NK-92 (cell line): Measurements from ENCODE around the gene FRMD6.
"Not testable (repeated sequence)": the region's sequence is repeated elsewhere in the genome, so short reads cannot be mapped to it uniquely, and the experiment has no call there.

Source experiments
- DNase-seq: peaks from one replicate; lab custom pipeline; 2025; ENCODE audit not compliant: unreplicated experiment; lab: John Stamatoyannopoulos, UW

FRMD6 gene

DNA sequence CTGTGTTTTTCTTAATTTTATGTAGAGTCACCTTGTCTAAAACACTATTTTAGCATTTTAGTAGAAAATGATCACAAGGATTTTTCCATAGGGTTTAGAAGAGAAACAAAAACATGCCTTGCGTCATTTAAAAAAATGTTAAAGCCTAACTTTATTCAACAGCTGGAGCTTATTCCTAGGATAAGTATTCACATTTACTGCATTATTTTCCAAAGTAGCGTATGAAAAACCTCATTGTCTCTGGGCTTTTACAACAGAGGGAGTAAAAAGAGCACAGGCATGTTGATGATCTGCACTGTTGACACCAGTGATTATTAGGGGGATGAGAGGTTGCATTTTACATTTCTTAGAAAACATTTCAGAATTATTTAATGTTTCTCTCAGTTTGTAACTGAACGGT is 66.1 kb downstream of the FRMD6 start:
- DNase-seq = no peak

DNA sequence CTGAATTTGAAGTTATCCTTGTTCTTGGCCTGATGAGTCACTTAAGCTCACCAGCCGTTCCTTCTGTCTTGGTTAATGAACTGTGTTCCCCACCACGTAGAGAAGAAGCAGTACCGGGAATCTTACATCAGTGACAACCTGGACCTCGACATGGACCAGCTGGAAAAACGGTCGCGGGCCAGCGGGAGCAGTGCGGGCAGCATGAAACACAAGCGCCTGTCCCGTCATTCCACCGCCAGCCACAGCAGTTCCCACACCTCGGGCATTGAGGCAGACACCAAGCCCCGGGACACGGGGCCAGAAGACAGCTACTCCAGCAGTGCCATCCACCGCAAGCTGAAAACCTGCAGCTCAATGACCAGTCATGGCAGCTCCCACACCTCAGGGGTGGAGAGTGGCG is 68.2 kb downstream of the FRMD6 start:
- no peak for DNase-seq

DNA sequence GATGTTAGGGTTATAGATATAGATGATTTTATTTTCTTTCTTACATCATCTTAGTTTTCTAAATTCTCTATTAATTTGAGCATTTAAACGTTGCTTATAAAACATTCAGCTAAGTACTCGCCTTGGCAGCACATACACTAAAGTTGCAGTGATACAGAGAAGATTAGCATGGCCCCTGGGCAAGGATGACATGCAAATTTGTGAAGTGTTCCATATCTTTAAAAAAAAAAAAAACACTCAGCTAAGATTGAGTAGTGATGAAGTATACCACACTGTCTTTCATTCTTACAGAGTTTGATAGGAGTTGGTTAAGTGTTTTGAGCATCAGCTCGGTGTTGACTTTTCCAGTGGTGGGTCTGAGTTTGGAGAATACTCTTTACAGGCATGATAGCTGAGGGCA is 72.3 kb downstream of the FRMD6 start:
- no peak for DNase-seq

DNA sequence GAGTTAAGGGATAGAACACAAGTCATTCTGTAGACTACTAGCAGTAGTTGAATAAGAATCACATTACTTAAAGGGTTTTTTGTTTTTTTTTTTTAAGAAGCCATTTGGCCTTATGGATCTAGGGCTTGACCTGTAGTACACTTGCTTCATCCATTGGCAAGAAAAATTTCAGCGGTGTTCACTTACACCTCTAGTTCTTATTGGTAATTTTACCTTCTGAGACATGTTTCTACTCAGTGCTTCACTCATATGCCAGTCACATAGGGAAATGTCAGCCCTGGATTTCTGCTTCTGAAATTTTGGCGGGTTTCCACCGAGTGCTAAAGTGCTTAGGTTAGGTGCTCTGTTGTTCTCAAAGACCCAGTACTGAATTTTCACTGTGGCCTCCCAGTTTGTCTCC is 72.9 kb downstream of the FRMD6 start:
- DNase-seq = no peak

DNA sequence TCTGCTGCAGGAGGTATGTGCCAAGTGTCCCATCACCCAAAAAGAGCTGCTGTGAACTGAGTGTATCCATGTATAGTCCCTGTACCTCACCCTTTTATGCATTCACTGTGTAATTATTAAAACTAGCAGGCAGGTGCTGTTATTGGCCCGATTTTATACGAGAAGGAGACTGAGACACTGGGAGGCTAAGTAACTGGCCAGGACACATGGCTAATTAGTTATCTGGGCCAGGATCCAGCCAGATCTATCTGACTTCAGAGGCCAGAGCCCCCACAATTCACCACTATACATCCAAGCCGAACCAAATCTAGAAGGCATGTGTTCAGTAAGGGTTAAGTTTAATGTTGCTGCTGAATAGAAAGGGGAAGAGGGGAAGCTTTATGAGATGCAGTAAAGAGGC is 73.4 kb downstream of the FRMD6 start:
- DNase-seq = no peak

DNA sequence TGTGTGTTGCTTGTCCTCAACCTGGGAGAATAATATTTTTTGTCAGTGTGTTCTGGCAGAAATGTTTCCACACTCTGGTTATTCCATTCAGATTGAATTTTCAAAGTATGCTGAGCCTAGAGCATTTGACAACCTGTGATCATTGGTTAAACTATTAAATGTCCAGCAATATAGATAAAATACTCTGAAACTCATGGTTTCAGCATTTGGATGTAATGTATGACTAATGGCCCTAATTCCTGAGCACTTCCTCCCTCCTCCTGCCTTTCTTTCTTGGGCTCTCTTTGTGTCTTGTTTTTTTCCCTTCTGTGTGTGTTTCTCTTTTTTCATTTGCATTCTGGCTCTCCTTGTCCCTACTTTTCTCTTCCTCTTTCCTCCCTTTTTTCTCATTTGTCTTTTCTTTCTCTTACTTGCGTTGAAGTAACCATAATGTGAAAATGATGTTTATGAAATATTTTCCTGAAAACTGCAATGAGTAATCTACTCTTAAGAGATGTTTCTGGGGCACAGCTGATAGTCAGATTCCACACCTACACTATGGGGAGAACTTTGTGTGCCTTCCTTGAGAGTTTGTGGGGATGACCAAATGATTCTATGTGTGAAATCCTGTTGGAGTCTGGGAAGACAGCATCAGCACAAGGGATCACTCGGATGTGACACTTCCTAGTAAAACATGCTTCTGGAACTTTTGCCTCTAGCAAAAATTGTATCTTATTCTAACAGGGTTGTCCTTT is 74.6 kb downstream of the FRMD6 start:
- DNase-seq = no peak

DNA sequence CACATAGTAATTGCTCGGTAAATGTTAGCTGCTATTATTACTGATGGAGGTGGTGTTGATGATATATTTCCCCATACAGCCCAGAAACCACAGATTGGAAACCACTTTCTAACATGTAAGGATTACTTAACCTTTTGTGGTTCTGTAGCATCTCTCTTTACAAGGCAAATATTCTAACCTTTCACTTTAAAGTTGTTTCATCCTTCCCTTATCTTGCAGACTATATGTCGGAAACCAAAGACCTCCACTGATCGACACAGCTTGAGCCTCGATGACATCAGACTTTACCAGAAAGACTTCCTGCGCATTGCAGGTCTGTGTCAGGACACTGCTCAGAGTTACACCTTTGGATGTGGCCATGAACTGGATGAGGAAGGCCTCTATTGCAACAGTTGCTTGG is 75.8 kb downstream of the FRMD6 start:
- no peak for DNase-seq

DNA sequence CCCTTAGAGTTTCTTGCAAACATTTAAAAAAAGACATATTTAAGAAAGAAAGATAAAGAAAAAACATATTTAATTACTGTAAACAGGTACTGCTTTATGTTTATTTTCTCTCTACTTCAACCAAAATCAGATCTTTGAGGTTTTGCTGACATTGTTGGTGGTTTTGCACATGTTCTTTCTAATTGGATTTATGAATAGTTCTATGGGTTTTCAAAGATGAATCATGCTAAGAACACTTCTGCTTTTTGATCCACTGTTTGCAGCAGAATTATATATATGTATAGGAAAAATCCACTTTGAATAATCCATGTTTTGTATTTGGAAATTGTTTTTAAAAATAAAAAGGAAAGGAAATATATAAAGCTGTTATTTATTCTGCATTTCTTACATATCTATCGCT is 78.4 kb downstream of the FRMD6 start:
- no peak for DNase-seq

DNA sequence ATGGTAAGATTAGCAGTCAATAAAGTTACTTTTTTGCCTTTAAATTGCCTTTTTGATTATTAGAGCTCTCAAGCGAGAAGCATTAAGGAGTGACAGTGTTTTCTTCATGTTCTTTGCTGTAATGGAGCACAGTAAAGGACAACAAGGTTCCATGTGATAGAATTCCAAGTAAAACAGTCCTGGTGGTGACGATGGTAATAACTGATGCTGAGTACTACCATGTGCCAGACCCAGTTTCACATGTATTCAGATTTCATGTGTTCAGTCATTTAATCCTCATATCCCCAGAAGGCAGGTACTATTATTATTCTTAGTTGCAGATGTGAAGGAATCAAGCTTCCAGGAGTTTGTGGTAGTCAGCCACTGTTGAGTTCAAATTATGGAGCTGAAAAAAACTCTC is 79.0 kb downstream of the FRMD6 start:
- no peak for DNase-seq

DNA sequence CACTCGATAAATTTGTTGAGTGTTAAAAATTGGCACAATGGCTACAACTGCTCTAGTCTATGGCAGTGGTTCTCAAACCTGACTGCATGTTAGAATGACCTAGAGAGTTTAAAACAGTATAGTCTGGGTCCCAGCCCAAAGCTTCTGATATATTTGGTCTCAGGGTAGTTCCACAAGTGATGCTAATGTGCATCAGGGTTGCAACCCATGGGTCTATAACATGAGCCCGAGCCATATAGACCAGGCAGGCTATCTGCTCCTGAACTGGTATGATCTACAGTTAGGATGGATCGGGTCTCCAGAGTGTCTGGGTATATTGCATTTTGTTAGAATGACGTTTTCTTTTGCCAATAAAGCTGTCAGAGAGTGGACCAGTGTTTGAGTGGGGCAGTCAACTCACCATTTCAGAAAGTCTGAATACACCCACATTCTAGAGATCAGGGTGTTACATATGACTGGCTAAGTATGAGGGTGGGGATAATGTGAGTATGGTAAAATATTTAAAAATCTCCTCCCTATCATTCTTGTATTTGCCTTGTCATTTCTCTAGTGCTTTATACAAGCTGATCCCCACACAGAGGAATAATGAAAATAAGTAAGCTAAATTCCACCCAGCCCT is 80.9 kb downstream of the FRMD6 start:
- DNase-seq = no peak

DNA sequence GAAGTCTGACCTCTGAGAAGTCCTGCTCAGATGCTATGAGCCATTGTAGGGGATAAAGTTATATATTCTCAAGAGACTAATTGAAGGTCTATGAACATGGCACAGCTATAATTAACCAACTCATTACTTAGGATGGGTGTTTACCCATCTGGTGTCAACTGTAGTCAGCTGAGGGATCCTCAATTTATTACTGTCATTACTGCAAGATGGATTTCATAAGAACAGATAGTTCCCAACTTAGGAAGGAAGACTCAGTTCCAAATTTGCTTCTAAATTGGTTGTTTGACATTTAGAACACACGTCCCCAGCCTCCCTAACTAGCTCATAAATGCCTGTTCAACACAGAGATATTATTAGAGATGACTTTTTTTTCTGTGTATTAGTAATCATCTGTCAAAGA is 81.4 kb downstream of the FRMD6 start:
- no peak for DNase-seq

DNA sequence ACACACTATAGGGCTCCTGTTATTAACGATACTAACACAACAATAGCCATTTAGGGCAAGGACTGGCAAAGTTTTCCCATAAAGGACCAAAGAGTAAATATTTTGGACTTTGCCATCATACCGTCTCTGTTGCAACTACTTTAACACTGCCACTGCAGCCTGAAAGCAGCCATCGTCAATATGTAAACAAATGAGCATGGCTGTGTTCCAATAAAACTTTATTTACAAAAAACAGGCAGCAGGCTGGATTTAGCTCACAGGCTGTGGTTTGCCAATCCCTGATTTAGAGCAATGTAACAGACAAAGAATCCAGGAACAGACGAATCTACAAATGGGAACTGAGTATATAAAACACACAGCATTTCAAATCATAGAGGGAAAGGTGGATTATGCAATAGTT is 84.1 kb downstream of the FRMD6 start:
- DNase-seq = no peak

DNA sequence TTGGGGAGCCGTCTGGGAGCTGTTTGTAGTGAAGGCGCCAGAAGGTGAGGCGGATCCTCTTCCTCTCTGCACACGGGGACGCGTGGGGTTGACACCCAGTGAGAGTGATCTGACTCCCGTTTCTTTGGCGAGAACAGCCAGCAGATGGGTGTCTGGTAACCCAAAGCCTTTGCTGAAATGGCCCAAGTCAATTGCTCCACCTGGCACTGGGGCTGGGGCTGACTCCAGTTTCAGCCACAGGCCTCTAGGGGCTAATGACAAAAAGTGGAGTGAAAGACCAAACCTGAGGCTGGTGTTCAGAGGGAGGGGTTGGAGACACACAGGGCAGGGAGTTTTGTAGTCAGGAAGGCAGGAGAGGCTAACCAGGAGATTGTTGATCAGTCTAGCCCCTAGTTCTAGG is 87.0 kb downstream of the FRMD6 start:
- no peak for DNase-seq

DNA sequence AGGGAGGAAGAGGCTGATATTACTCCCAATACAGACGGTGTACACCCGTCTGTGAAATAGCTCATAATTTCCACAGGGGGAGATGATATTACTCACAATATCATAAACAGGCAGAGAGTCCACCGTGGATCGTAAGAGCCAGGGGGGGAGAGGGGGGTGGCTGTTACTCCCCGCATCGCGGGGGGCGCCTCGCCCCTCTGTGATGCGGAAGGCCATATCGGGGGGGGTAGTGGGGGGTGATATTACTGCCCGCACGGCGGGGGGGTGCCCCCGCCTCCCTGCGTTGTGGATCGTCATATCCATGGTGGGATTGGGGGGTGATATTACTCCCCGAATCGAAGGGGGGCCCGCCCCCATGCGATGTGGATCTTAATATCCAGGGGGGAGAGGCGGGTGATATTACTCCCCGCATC is 91.9 kb downstream of the FRMD6 start:
- no peak for DNase-seq

DNA sequence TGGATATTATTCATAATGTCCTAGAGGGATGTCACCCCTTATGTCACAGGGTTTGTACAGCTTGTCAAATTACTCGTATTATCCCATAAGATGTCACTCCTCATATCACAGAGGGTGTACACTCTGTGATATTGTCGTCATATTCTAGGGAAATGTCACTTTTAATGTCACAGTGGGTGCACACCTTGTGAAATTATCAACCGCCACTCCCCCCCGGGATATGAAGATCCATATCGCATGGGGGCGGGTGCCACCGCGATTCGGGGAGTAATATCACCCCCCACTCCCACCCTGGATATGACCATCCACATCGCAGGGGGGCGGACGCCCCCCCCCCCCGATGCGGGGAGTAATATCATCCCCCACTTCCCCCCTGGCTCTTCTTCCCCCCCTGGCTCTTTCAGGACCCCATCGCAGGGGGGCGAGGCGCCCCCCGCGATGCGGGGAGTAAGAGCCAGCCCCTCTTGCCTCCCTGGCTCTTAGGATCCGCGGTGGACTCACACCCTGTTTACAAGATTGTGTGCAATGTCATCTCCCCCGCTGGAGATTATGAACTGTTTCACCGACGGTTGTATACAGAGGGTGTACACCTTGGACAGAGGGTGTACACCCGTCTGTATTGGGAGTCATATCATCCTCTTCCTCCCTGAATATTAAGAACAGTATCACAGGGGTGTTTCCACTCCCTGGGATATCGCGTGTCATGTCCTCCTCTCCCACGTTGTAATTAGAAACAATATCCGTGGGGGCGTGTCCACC is 92.8 kb downstream of the FRMD6 start:
- no peak for DNase-seq

DNA sequence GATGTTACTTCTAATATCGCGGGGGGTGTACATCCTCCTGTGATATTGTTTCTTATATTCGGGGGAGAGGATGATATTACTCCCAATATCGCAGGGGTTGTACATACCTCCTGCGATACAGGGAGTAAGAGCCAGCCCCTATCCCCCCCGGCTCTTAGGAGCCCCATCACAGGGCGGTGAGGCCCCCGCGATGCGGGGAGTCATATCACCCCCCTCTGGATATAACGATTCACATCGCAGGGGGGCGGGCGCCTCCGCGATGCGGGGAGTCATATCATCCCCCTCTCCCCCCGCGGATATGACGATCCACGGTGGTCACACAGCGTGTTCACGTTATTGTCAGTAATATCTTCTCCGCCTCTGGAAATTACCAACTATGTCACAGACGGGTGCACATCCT is 95.1 kb downstream of the FRMD6 start:
- not testable (repeated sequence) for DNase-seq

DNA sequence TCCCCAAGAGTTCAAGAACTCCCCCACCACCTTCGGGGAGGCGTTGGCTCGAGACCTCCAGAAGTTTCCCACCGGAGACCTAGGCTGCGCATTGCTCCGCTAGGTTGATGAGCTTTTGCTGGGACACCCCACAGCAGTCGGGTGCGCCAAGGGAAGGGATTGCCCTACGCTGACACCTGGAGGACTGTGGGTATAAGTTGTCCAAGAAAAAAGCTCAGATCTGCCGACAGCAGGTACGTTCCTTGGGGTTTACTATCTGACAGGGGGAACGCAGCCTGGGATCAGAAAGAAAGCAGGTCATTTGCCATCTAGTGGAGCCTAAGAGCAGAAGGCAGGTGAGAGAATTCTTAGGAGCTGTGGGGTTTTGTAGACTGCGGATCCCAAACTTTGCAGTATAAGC is 98.8 kb downstream of the FRMD6 start:
- no peak for DNase-seq

DNA sequence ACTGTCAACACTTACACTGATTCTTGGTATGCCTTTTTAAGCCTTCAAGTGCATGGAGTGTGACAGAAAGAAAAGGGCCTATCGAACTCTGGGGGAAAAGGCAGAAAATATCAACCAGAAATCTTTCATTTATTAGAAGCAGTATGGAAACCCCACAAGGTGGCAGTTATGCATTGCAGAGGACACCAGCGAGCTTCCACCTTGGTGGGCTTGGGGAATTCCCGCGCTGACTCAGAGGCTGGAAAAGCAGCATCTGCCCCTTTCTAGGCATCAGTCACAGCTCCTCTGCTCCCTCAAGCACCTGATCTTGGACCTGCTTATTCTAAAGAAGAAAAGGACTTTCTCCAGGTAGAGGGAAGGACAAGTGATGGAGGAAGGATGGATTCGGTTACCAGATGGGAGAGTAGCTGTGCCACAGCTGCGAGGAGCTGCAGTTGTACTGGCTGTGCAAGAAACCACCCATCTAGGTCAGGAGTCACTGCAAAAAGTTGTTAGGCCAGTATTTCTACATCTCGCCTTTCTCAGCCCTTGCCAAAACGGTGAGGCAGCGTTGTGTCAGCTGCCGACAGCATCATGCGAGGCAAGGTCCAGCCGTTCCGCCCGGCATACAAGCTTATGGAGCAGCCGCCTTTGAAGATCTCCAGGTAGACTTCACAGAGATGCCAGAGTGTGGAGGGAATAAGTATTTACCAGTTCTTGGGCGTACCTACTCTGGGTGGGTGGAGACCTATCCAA is 100.1 kb downstream of the FRMD6 start:
- not testable (repeated sequence) for DNase-seq

DNA sequence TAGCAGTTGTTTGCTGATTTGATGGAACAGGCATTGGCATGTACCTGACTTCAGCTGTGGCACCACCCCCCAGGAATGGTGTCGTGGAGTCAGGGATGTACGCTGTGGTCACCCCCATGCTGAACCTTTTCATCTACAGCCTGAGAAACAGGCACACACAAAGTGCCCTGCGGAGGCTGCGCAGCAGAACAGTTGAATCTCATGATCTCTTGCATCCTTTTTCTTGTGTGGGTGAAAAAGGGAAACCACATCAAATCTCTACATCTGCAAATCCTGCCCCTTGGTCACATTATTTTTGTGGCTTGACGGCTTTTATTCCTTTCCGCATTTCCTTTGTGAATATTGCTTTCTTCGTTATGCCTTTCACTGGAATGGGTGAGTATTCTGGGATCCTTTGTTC is 106.0 kb downstream of the FRMD6 start:
- DNase-seq = not testable (repeated sequence)

DNA sequence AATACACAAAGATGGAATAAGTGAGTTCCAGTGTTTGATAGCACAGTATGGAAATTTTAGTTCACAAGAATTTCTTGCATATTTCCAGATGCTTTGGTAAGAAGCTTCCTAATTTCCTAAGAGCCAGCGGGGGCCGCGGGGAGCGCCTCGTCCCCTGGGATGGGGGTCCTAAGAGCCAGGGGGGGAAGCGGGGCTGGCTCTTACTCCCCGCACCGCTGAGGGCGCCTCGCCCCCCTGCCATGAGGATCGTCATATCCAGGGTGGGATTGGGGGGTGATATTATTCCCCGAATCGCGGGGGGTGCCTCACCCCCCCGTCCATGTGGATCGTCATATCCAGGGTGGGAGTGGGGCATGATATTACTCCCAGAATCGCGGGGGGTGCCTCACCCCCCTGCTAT is 108.2 kb downstream of the FRMD6 start:
- no peak for DNase-seq

DNA sequence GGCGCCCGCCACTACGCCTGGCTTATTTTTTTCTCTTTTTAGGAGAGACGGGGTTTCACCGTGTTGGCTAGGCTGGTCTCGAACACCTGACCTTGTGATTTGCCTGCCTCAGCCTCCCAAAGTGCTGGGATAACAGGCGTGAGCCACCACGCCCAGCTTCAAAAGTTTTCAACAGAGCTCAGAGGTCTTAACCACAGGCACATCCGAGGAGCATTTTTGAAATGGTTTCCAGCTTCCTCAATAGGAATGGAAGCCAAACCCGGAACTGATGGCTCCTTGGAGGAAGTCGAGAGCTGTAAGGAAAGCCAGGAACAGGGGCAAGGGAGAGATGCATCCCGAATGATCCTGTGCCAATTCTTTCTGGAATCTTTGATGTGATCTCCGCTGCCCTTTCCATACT is 114.0 kb downstream of the FRMD6 start:
- not testable (repeated sequence) for DNase-seq

DNA sequence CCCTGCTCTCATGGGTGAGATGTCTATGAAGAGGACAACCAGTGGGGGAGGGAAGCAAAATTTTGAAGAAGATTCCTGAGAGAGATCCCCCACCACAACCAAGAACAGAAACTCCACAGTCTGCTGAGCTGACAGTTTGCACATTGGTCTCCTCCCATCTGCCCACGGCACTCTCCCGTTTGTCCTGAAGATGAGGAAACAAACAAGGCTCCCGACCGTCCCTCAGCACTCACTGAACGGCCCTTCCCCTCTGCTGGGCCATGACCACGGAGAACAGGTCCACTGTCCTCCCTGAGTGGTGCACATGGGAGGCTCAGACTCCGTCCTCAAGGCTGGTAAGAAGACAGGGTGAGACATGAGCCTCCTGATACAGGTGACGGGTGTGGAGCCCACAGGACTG is 114.9 kb downstream of the FRMD6 start:
- DNase-seq = not testable (repeated sequence)
